H1 (cell line): Measurements from ENCODE around the gene MEP1B. TPM values are rescaled to one million over a fixed set of nuclear protein-coding genes. Genes with fewer than 3 reads are reported as not detected.
"Not testable (repeated sequence)": the region's sequence is repeated elsewhere in the genome, so short reads cannot be mapped to it uniquely, and the experiment has no call there.

Source experiments
- CTCF ChIA-PET: fragments of 300-600 bp; sonication (Branson Sonifier 250); formaldehyde crosslinking; loops from one replicate; lab custom pipeline; 2021; ENCODE audit not compliant: partially characterized antibody; lab: Charles Lee
- POLR2A ChIA-PET: fragments of 300-600 bp; sonication (Branson Sonifier 250); formaldehyde crosslinking; loops from one replicate; lab custom pipeline; 2021; ENCODE audit warnings: inconsistent platforms; ENCODE audit not compliant: partially characterized antibody; lab: Charles Lee
- DNase-seq, 2 experiments: peaks; one replicate each; pipeline versions ENCODE4 v3.0.0 to v3.0.0-alpha.2; 2010 to 2022; ENCODE audit warnings: low spot score in 2 of 2, low read depth in 1 of 2, mixed read lengths in 1 of 2
- FAIRE-seq: peaks from 2 replicates; lab custom pipeline; 2011; peaks lifted over from hg19 to GRCh38; lab: Jason Lieb, UNC
- H2AFZ ChIP-seq: 2 replicates; pipeline ENCODE4 v1.8.1; 2012; ENCODE audit warnings: low read length, inconsistent platforms
- H2AK5ac ChIP-seq: 2 replicates; pipeline ENCODE4 v1.6.1; 2013; ENCODE audit warnings: low read depth, low read length
- H2BK120ac ChIP-seq: replicated peaks from 2 replicates; pipeline ENCODE3; 2013; ENCODE audit warnings: low read depth, low read length, inconsistent platforms
- H2BK12ac ChIP-seq: 2 replicates; pipeline ENCODE4 v1.6.1; 2013; ENCODE audit warnings: low read depth, low read length
- H2BK15ac ChIP-seq: 2 replicates; pipeline ENCODE4 v1.6.1; 2013; ENCODE audit warnings: low read length
- H2BK20ac ChIP-seq: 2 replicates; pipeline ENCODE4 v1.6.1; 2013; ENCODE audit warnings: low read length
- H2BK5ac ChIP-seq: 2 replicates; pipeline ENCODE4 v1.6.1; 2013; ENCODE audit warnings: low read depth, low read length
- H3K14ac ChIP-seq: 2 replicates; pipeline ENCODE4 v1.6.1; 2013; ENCODE audit warnings: inconsistent platforms; ENCODE audit not compliant: insufficient read length
- H3K18ac ChIP-seq: 2 replicates; pipeline ENCODE4 v1.6.1; 2013; ENCODE audit warnings: low read length; ENCODE audit errors: extremely low read depth
- H3K23ac ChIP-seq: 2 replicates; pipeline ENCODE4 v1.6.1; 2013; ENCODE audit warnings: inconsistent platforms; ENCODE audit not compliant: insufficient read length
- H3K23me2 ChIP-seq: 2 replicates; pipeline ENCODE4 v1.6.1; 2013; ENCODE audit warnings: low read depth, low read length
- H3K27ac ChIP-seq: 2 replicates; pipeline ENCODE4 v1.6.1; 2011; ENCODE audit warnings: low read depth, low read length, inconsistent platforms
- H3K27me3 ChIP-seq, 4 experiments: replicated peaks in 1 of 4; 1 replicate in 1 of 4; 2 replicates in 3 of 4; pipeline versions ENCODE4 v1.6.1 to v1.8.1; 2011 to 2013; ENCODE audit warnings: low read length in 3 of 4, mild to moderate bottlenecking in 3 of 4, inconsistent platforms in 2 of 4, mixed read lengths in 2 of 4, moderate library complexity in 1 of 4; ENCODE audit not compliant: control insufficient read depth in 3 of 4, insufficient read depth in 3 of 4; ENCODE audit errors: extremely low read depth in 1 of 4
- H3K36me3 ChIP-seq, 4 experiments: 2 replicates each; pipeline versions ENCODE4 v1.6.1 to v1.8.1; 2011 to 2013; ENCODE audit warnings: mild to moderate bottlenecking in 4 of 4, low read length in 3 of 4, moderate library complexity in 2 of 4, control low read depth in 1 of 4, inconsistent platforms in 1 of 4; ENCODE audit not compliant: insufficient read depth in 4 of 4, control insufficient read depth in 2 of 4
- H3K4ac ChIP-seq: replicated peaks from 2 replicates; pipeline ENCODE3; 2013; ENCODE audit warnings: low read length, low read depth, mixed read lengths, inconsistent platforms; ENCODE audit not compliant: insufficient read length
- H3K4me1 ChIP-seq, 4 experiments: replicated peaks in 1 of 4; 1 replicate in 1 of 4; 2 replicates in 3 of 4; pipeline versions ENCODE4 v1.6.1 to v1.8.1; 2011 to 2013; ENCODE audit warnings: low read length in 3 of 4, inconsistent platforms in 2 of 4, mixed read lengths in 1 of 4; ENCODE audit not compliant: insufficient read depth in 4 of 4, control insufficient read depth in 3 of 4
- H3K4me2 ChIP-seq, 2 experiments: 2 replicates each; pipeline versions ENCODE4 v1.6.1 to v1.8.1; 2011 to 2013; ENCODE audit warnings: low read depth in 2 of 2, low read length in 2 of 2, control low read depth in 1 of 2, inconsistent platforms in 1 of 2, mild to moderate bottlenecking in 1 of 2; ENCODE audit not compliant: insufficient read depth in 1 of 2
- H3K4me3 ChIP-seq, 4 experiments: fragments of 200-600, 300-600 bp in 1 of 4; sonication (generic), shearing (Covaris generic), sonication (Bioruptor Twin) in 1 of 4; 2 replicates each; pipeline versions ENCODE4 v1.5.1 to v1.8.1; 2011 to 2016; ENCODE audit warnings: low read length in 4 of 4, low read depth in 3 of 4, control low read depth in 2 of 4, inconsistent platforms in 2 of 4, mild to moderate bottlenecking in 2 of 4, mixed read lengths in 1 of 4, moderate library complexity in 1 of 4; ENCODE audit not compliant: insufficient read depth in 2 of 4; ENCODE audit errors: extremely low read depth in 1 of 4
- H3K56ac ChIP-seq: replicated peaks from 2 replicates; pipeline ENCODE3; 2013; ENCODE audit warnings: low read depth, mild to moderate bottlenecking, mixed read lengths, low read length, inconsistent platforms; ENCODE audit not compliant: insufficient read length
- H3K79me1 ChIP-seq: 2 replicates; pipeline ENCODE4 v1.6.1; 2013; ENCODE audit warnings: low read depth, low read length, control low read depth
- H3K79me2 ChIP-seq, 2 experiments: 2 replicates each; pipeline versions ENCODE4 v1.6.1 to v1.8.1; 2012 to 2013; ENCODE audit warnings: low read length in 2 of 2, mild to moderate bottlenecking in 2 of 2, inconsistent platforms in 1 of 2; ENCODE audit not compliant: insufficient read depth in 2 of 2, control insufficient read depth in 1 of 2
- H3K9ac ChIP-seq, 4 experiments: replicated peaks in 1 of 4; 1 replicate in 1 of 4; 2 replicates in 3 of 4; pipeline versions ENCODE4 v1.6.1 to v1.8.1; 2011 to 2013; ENCODE audit warnings: low read depth in 3 of 4, low read length in 3 of 4, control low read depth in 2 of 4, mild to moderate bottlenecking in 2 of 4, moderate library complexity in 2 of 4, inconsistent platforms in 1 of 4; ENCODE audit errors: extremely low read depth in 1 of 4
- H3K9me3 ChIP-seq, 2 experiments: 2 replicates each; pipeline versions ENCODE4 v1.6.1 to v1.8.1; 2012 to 2013; ENCODE audit warnings: mild to moderate bottlenecking in 2 of 2, moderate library complexity in 2 of 2, control low read depth in 1 of 2, inconsistent platforms in 1 of 2, low read depth in 1 of 2, low read length in 1 of 2, mixed read lengths in 1 of 2; ENCODE audit not compliant: insufficient read depth in 2 of 2
- H4K20me1 ChIP-seq, 2 experiments: replicated peaks in 1 of 2; 2 replicates each; pipeline versions ENCODE3 to v1.8.1; 2011 to 2013; ENCODE audit warnings: inconsistent platforms in 2 of 2, low read length in 2 of 2, mild to moderate bottlenecking in 1 of 2; ENCODE audit not compliant: insufficient read depth in 2 of 2, control insufficient read depth in 1 of 2
- H4K5ac ChIP-seq: 2 replicates; pipeline ENCODE4 v1.6.1; 2013; ENCODE audit warnings: low read length, low read depth, mixed read lengths, inconsistent platforms; ENCODE audit not compliant: insufficient read length
- H4K8ac ChIP-seq: 2 replicates; pipeline ENCODE4 v1.8.0; 2013; ENCODE audit warnings: mild to moderate bottlenecking, moderate library complexity, low read length, inconsistent platforms; ENCODE audit not compliant: insufficient read depth; ENCODE audit errors: extremely low read depth
- H4K91ac ChIP-seq: replicated peaks from 2 replicates; pipeline ENCODE3; 2013; ENCODE audit warnings: low read length, mixed read lengths, inconsistent platforms; ENCODE audit not compliant: insufficient read length
- ASH2L ChIP-seq: fragments of 200-600, 300-600 bp; sonication (generic); IDR thresholded peaks from one replicate; pipeline ENCODE4 v1.7.1; 2017; ENCODE audit warnings: low read length
- ATF3 ChIP-seq: IDR thresholded peaks from 2 replicates; pipeline ENCODE4 v1.6.1; 2011; ENCODE audit warnings: low read depth, mild to moderate bottlenecking, low read length; ENCODE audit not compliant: insufficient read depth
- BCL11A ChIP-seq, 2 experiments: IDR thresholded peaks; one replicate each; pipeline ENCODE4 v1.6.1; 2011; ENCODE audit warnings: low read depth in 2 of 2, low read length in 2 of 2, mild to moderate bottlenecking in 2 of 2
- BRCA1 ChIP-seq: IDR thresholded peaks from 2 replicates; pipeline ENCODE4 v1.6.1; 2012; ENCODE audit warnings: low read depth, low read length, improper control_type of control experiment
- EGR1 ChIP-seq: IDR thresholded peaks from 2 replicates; pipeline ENCODE4 v1.6.1; 2011; ENCODE audit warnings: low read depth, low read length, borderline replicate concordance
- GTF2F1 ChIP-seq: IDR thresholded peaks from 2 replicates; pipeline ENCODE4 v1.6.1; 2012; ENCODE audit warnings: low read depth, low read length, improper control_type of control experiment, borderline replicate concordance
- MAFK ChIP-seq: IDR thresholded peaks from 2 replicates; pipeline ENCODE4 v1.6.1; 2012; ENCODE audit warnings: low read depth, mild to moderate bottlenecking, improper control_type of control experiment, low read length
- RAD21 ChIP-seq, 2 experiments: IDR thresholded peaks in 1 of 2; conservative IDR thresholded peaks in 1 of 2; 2 replicates each; pipeline ENCODE4 v1.6.1; 2011; ENCODE audit warnings: low read depth in 2 of 2, low read length in 2 of 2, improper control_type of control experiment in 1 of 2, inconsistent platforms in 1 of 2, mild to moderate bottlenecking in 1 of 2, moderate library complexity in 1 of 2
- RFX5 ChIP-seq: IDR thresholded peaks from 2 replicates; pipeline ENCODE4 v1.6.1; 2011; ENCODE audit warnings: low read depth, low read length, improper control_type of control experiment, borderline replicate concordance
- SRF ChIP-seq: IDR thresholded peaks from 2 replicates; pipeline ENCODE4 v1.6.1; 2011; ENCODE audit warnings: mild to moderate bottlenecking, low read depth, low read length, moderate library complexity
- SUZ12 ChIP-seq: fragments of 200-600 bp; sonication (generic); IDR thresholded peaks from 2 replicates; pipeline ENCODE4 v1.6.1; 2012; ENCODE audit warnings: mild to moderate bottlenecking, inconsistent platforms, low read length, moderate library complexity, mixed read lengths
- WGBS, 2 experiments: shearing (Covaris generic) in 1 of 2; methylation state at CpG; one replicate each; pipeline versions ENCODE4 v1.1.6 to v1.1.7; 2013 to 2015; ENCODE audit warnings: low lambda C conversion rate in 2 of 2, mixed read lengths in 2 of 2, inconsistent platforms in 1 of 2, low coverage in 1 of 2, missing lambda C conversion rate in 1 of 2; ENCODE audit not compliant: insufficient replicate concordance in 2 of 2, insufficient coverage in 1 of 2, insufficient read length in 1 of 2; ENCODE audit errors: extremely low coverage in 1 of 2, missing lambda C conversion rate in 1 of 2; 5-methylcytosine and 5-hydroxymethylcytosine counted together
- polyA plus RNA-seq, 7 experiments: library from polyadenylated mRNA; depleted of rRNA in 3 of 7; stranded (reverse) in 5 of 7; unstranded in 2 of 7; fragments of >200 nt in 5 of 7; fragments of 200-250 nt in 2 of 7; gene quantifications; 1 replicate in 5 of 7; 2 replicates in 1 of 7; 4 replicates in 1 of 7; pipeline versions ENCODE4 v1.2.1 to v1.2.3, GENCODE V29; 2011 to 2013; ENCODE audit warnings: missing spikeins in 2 of 7, mixed read lengths in 2 of 7
- total RNA-seq: library from RNA; stranded (reverse); fragmentation: NEBNext Ultra II Directional; extraction: Animal tissue kit (Norgen Biotek cat#: 25700); gene quantifications from 2 replicates; pipeline ENCODE4 v1.2.1, GENCODE V29; 2021

The MEP1B gene
- total and polyA plus RNA-seq, 2 of the 8 experiments (the other 6 are each of a cell fraction or from before 2014, with no cell fraction given), result not detected

- TF ChIP-seq SUZ12 (no peak), RAD21 (IDR thresholded peaks at IDR 0.05 in 1 of 2, conservative IDR thresholded peaks at IDR 0.05 in 1 of 2; ENCODE audit: low read depth in 2 of 2, low read length in 2 of 2) (peak; percentile 99), GTF2F1 (no peak), ASH2L (peak; percentile 39), BRCA1 (0 out of 2 replicates have a peak, but pooled peaks have one; percentile 9), RFX5 (no peak), MAFK (no peak), SRF (no peak), BCL11A (IDR thresholded peaks at IDR 0.05; ENCODE audit: low read depth in 2 of 2, low read length in 2 of 2) (no peak), ATF3 (no peak), EGR1 (no peak)
- TF ChIP-seq, all 59 proteins: peak for 9
These were observed 31.7 kb upstream of the MEP1B start (continued) for GRCh38 chr18:32158108-32158624.

- DNase-seq, H3K23me2 ChIP-seq, H2AFZ ChIP-seq, H4K8ac ChIP-seq, H3K79me1 ChIP-seq, H3K23ac ChIP-seq, H4K5ac ChIP-seq, H2BK5ac ChIP-seq, H3K27ac ChIP-seq, H4K91ac ChIP-seq, H2AK5ac ChIP-seq, H4K20me1 ChIP-seq, H3K4ac ChIP-seq, H2BK15ac ChIP-seq, H3K36me3 ChIP-seq, H3K27me3 ChIP-seq, H3K79me2 ChIP-seq, H3K4me2 ChIP-seq, POLR2A ChIA-PET, H3K9ac ChIP-seq, H2BK120ac ChIP-seq, H2BK20ac ChIP-seq, H3K4me3 ChIP-seq, H3K56ac ChIP-seq, H3K4me1 ChIP-seq, H3K18ac ChIP-seq, H3K14ac ChIP-seq, FAIRE-seq, H2BK12ac ChIP-seq, H3K9me3 ChIP-seq: not testable (repeated sequence)
- 86% methylated on average over 9 of the region's 9 CpGs; no CpG with 5 or more reads in 1 of the 2 experiments for WGBS, 2 experiments
- CTCF ChIA-PET, result interaction anchor here (0.6 to 6.2 kb wide), 27 partner anchors 11 to 513 kb away, joined by 3 to 43 read pairs (median 4); partner anchors contain the start of gene GAREM1
These were observed 31.2 kb upstream of the MEP1B start for GRCh38 chr18:32158631-32159030.
